Activated effector memory CD4-positive, alpha-beta T cell treated with Interleukin-2 at 50 U/mL for 16 hours (primary cell): Measurements from ENCODE around the gene RABGAP1L.

ENCODE experiments used
- DNase-seq: peaks from one replicate; pipeline ENCODE4 v3.0.0-alpha.2; 2020

The RABGAP1L gene

DNA sequence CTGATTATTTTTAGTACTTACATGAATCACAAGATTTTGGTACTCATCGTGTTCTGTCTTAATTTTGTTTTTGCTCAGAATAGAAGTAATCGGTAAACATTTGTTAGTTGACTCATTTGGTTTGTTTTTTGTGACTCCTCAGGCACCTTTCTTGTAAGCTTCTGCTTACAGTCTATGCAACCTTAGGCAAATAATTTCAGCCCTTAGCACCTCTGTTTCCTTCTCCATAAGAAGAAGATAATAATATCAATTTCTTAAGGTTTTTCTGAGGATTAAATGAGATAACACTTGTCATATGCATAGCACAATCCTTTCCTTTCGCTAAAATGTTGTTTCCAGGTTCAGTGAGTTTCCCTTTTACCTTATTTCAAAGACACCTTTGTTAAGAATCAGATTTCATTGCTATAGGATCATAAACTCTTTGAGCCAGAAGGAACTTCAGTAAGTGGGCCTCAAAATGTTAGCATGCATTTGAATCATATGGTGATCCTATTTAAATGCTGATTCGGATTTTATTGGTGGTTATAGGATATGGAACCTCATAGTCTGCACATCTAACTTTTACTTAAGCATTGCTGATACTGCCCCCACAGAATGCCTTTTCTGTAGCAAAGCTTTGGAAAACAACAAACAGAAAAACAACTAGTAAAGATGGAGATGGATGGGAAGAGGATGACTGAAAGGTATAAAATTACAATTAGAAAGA, 567.7 kb downstream of the RABGAP1L start:
- DNase-seq: no peak

GRCh38 chr1:174734270-174734669, 575.0 kb downstream of the RABGAP1L start:
- DNase-seq: no peak

- DNase-seq: no peak
Measured at GRCh38 chr1:174736831-174737230, 577.5 kb downstream of the RABGAP1L start.

GRCh38 chr1:174740249-174740968, 581.1 kb downstream of the RABGAP1L start:
- DNase-seq: no peak

GRCh38 chr1:174742805-174743653, 583.7 kb downstream of the RABGAP1L start:
- no peak for DNase-seq

DNA sequence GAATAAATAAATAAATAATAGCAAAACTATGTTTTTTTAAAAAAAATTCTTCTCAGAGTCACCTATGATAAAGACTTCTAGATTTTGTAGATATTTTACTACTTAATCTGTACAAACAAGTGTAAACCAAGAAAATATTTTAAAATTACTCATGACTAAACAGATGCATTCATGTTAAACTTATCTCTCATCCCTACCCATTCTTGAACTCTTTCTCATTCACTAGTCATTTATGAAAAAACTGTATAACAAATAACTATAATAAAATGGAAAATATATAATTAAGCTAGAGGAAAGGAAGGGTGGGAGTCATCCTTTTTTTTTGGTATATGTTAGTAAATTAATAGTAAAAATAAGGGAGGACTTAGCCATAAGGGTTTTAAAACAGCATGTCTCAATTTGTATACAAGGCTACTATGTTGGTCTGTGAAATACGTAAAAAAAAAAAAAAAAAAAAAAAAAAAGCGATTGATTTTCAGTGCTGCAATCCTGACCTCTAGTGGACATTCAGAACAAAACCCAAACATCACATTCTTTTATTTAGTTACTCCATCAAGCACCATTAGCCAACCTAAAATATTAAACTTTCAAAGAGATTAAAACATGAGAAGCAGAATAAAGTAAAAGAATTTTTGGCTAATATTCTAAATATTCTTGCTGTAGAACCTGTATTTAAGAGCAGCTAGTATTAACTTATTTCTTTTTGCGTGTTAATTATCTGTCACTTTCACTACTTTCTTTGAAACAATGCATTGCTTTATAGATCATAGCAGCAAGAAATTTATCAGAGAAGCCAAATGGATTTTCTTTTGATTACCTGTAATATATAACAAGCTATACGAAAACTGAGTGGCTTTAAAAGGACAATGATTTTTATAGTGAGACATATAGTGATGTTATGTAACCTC, 584.6 kb downstream of the RABGAP1L start:
- DNase-seq: no peak

- DNase-seq: no peak
Measured at GRCh38 chr1:174744886-174745285, 585.6 kb downstream of the RABGAP1L start.

GRCh38 chr1:174746024-174746808, 586.9 kb downstream of the RABGAP1L start:
- DNase-seq: no peak

GRCh38 chr1:174747613-174748012, 588.3 kb downstream of the RABGAP1L start:
- no peak for DNase-seq

- no peak for DNase-seq
Measured at GRCh38 chr1:174748586-174748985, 589.3 kb downstream of the RABGAP1L start.

GRCh38 chr1:174753131-174753530, 593.8 kb downstream of the RABGAP1L start:
- DNase-seq: no peak

- DNase-seq: no peak
Measured at GRCh38 chr1:174761335-174761734, 602.0 kb downstream of the RABGAP1L start.

DNA sequence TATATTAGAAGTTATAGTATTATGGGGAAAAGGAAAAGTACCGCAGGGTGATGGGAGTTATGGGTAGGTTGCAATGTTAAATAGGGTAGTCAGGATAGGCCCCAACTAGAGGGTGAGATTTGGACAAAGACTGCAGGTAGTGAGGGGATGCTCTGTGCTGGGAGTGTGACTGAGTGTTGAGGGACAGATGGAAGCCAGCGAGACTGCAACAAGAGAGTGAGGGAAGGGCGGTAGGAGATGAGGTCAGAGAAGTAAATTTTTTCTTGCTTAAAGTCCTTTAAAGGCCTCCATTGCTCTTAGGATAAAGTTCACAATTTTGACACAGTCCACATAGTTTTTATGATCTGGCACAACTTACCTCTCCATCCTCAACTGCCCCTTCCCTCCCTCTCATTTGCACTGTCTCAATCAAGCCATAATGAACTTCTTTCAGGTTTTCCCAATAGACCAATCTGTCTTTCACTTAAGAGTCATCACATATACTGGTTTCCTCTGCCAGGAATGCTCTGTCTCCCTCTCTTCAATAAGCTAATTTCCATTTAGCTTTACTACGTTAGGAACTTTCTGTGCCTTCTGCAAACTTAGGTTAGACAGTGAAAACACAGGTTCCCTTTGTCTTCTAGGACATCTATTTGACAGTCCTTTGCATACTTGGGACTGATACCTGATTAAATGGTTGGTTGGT, 602.7 kb downstream of the RABGAP1L start:
- no peak for DNase-seq

GRCh38 chr1:174764191-174764590, 604.9 kb downstream of the RABGAP1L start:
- no peak for DNase-seq

GRCh38 chr1:174766727-174767126, 607.4 kb downstream of the RABGAP1L start:
- no peak for DNase-seq

- DNase-seq: no peak
Measured at GRCh38 chr1:174768516-174768915, 609.2 kb downstream of the RABGAP1L start.

- DNase-seq: no peak
Measured at GRCh38 chr1:174768949-174769348, 609.6 kb downstream of the RABGAP1L start.

GRCh38 chr1:174769961-174770549, 610.7 kb downstream of the RABGAP1L start:
- DNase-seq: no peak

GRCh38 chr1:174775621-174776020, 616.3 kb downstream of the RABGAP1L start:
- no peak for DNase-seq

- no peak for DNase-seq
Measured at GRCh38 chr1:174777262-174777661, 617.9 kb downstream of the RABGAP1L start.

- no peak for DNase-seq
Measured at GRCh38 chr1:174785510-174785909, 626.2 kb downstream of the RABGAP1L start.
